ENCODE measurements around the gene DOCK3.

The DOCK3 gene

DNA sequence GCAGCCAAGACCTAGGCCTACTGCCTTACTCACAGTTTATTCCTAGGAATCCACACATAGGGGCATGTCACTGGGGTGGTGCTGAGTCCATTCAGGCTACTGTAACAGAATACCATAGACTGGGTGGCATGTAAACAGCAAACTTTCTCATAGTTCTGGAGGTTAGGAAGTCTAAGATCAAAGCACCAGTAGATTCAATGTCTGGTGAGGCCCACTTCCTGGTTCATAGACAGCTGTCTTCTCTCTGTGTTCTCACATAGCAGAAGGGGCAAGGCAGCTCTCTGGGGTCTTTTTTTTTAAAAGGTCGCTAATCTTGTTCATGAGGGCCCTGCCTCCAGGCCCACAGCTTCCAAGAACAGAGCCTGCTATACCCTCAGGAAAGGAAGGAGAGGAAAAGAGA is 596.4 kb downstream of the DOCK3 start:
- Histone ChIP-seq H4K20me1 (ENCODE audit: control insufficient read depth, insufficient read depth, low read depth, low read length) (no peaks in the 10 kb centered on the region), H3K27ac (ENCODE audit: low read depth, low read length) (no peak overlapping the region), H3K4me1 (ENCODE audit: control insufficient read depth, low read length) (no peaks in the 10 kb centered on the region)

DNA sequence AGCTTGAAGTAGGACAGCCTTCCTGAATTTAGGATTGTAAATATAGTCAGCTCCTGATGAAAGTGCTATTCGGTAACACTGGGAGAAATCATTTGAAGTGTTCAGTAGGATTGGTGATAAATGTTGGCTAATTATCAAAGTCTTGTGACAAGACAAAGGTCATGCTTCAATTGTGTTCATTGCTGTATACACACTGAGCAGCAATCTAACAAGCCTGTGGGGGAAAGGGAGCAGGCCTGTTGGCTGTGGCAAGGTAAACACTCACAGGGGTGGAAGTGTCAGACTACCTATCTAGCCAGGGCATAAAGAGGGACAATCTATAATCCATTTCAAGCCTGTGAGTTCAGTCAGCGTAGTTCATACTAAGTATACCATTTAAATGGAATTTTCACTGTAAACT is 599.3 kb downstream of the DOCK3 start:
- Histone ChIP-seq H3K4me2 (ENCODE audit: low read length) (no peak overlapping the region), H3K27me3 (ENCODE audit: control insufficient read depth, low read length) (peaks cover 10% of the 10 kb centered on the region), H4K20me1 (ENCODE audit: control insufficient read depth, insufficient read depth, low read depth, low read length) (no peaks in the 10 kb centered on the region), H3K4me3 (ENCODE audit: low read length) (no peak overlapping the region), H3K9me2 (replicated peaks; ENCODE audit: control insufficient read depth, low read length) (no peaks in the 10 kb centered on the region), H3K27ac (ENCODE audit: low read depth, low read length) (no peak overlapping the region), H3F3A (ENCODE audit: control insufficient read depth, insufficient read depth) (no peaks in the 10 kb centered on the region), H3K79me2 (ENCODE audit: control insufficient read depth, low read length) (no peaks in the 10 kb centered on the region), H3K36me3 (ENCODE audit: control insufficient read depth, low read length) (no peaks in the 10 kb centered on the region), H3K4me1 (ENCODE audit: control insufficient read depth, low read length) (no peaks in the 10 kb centered on the region), H3K9me3 (ENCODE audit: control insufficient read depth, insufficient read depth, low read length) (no peaks in the 10 kb centered on the region)
- TF ChIP-seq, protein P1, sequence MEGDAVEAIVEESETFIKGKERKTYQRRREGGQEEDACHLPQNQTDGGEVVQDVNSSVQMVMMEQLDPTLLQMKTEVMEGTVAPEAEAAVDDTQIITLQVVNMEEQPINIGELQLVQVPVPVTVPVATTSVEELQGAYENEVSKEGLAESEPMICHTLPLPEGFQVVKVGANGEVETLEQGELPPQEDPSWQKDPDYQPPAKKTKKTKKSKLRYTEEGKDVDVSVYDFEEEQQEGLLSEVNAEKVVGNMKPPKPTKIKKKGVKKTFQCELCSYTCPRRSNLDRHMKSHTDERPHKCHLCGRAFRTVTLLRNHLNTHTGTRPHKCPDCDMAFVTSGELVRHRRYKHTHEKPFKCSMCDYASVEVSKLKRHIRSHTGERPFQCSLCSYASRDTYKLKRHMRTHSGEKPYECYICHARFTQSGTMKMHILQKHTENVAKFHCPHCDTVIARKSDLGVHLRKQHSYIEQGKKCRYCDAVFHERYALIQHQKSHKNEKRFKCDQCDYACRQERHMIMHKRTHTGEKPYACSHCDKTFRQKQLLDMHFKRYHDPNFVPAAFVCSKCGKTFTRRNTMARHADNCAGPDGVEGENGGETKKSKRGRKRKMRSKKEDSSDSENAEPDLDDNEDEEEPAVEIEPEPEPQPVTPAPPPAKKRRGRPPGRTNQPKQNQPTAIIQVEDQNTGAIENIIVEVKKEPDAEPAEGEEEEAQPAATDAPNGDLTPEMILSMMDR (IDR thresholded peaks at IDR 0.05; ENCODE audit: low read depth, low read length, poor library complexity, severe bottlenecking) = no peak
- no peak for TF ChIP-seq EZH2phosphoT487 (IDR thresholded peaks at IDR 0.05; ENCODE audit: borderline replicate concordance, low read length)

More for the DNA sequence above, 596.4 kb downstream of the DOCK3 start:
- H3K36me3 ChIP-seq (ENCODE audit: control insufficient read depth, low read length) = no peaks in the 10 kb centered on the region
- no peaks in the 10 kb centered on the region for H3F3A ChIP-seq (ENCODE audit: control insufficient read depth, insufficient read depth)
- TF ChIP-seq, protein P1 (IDR thresholded peaks at IDR 0.05; ENCODE audit: low read depth, low read length, poor library complexity, severe bottlenecking) = no peak
- TF ChIP-seq EZH2phosphoT487 (IDR thresholded peaks at IDR 0.05; ENCODE audit: borderline replicate concordance, low read length) = no peak
- H3K4me2 ChIP-seq (ENCODE audit: low read length) = no peak overlapping the region
- H3K9me3 ChIP-seq (ENCODE audit: control insufficient read depth, insufficient read depth, low read length) = no peaks in the 10 kb centered on the region
- no peaks in the 10 kb centered on the region for H3K79me2 ChIP-seq (ENCODE audit: control insufficient read depth, low read length)
- H3K9me2 ChIP-seq (replicated peaks; ENCODE audit: control insufficient read depth, low read length) = no peaks in the 10 kb centered on the region
- no peak overlapping the region for H3K4me3 ChIP-seq (ENCODE audit: low read length)
- peaks cover 10% of the 10 kb centered on the region for H3K27me3 ChIP-seq (ENCODE audit: control insufficient read depth, low read length)

DNA sequence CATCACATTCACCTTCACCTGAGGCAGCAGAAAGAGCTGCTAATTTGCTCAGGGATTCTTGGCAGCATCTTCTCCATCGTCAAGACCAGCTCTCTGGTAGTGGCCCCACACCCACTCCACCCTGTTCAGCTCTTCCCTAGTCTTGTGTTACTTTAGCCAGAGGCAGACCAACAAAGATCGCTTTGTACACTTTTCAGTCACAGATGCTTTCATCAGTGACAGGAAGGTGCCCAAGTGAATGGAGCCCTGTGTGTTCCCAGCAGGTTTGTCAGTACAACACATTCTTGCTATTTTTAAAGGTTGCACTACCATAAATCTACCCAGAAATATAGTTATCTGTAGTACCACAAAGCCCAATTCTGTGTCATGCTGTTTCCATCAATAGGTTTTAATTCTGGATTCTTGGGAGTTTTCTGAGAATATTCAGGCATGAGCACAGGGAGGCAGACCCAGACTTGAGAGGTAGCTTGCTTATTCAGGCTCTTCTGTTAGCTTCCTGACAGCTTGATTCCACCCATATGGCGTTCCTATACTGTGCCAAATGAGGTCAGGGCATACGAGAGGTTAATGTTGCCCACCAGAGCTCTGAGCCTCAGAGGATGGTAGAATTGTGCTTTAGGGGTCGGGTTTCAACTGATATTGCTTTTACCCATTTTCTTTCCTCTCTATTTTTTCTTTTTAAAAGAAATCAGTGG is 600.5 kb downstream of the DOCK3 start:
- TF ChIP-seq EZH2phosphoT487 (IDR thresholded peaks at IDR 0.05; ENCODE audit: borderline replicate concordance, low read length) = no peak
- TF ChIP-seq, protein P1 (IDR thresholded peaks at IDR 0.05; ENCODE audit: low read depth, low read length, poor library complexity, severe bottlenecking) = no peak
- no peaks in the 10 kb centered on the region for H3K79me2 ChIP-seq (ENCODE audit: control insufficient read depth, low read length)
- no peaks in the 10 kb centered on the region for H3K9me2 ChIP-seq (replicated peaks; ENCODE audit: control insufficient read depth, low read length)
- H3K27ac ChIP-seq (ENCODE audit: low read depth, low read length) = no peak overlapping the region
- H3K4me1 ChIP-seq (ENCODE audit: control insufficient read depth, low read length) = no peaks in the 10 kb centered on the region
- no peaks in the 10 kb centered on the region for H3K9me3 ChIP-seq (ENCODE audit: control insufficient read depth, insufficient read depth, low read length)
- no peaks in the 10 kb centered on the region for H4K20me1 ChIP-seq (ENCODE audit: control insufficient read depth, insufficient read depth, low read depth, low read length)
- peaks cover 10% of the 10 kb centered on the region; the same call in 1 of the 2 replicates for H3K27me3 ChIP-seq (ENCODE audit: control insufficient read depth, low read length)
- no peak overlapping the region for H3K4me2 ChIP-seq (ENCODE audit: low read length)
- H3K4me3 ChIP-seq (ENCODE audit: low read length) = no peak overlapping the region
- no peaks in the 10 kb centered on the region for H3K36me3 ChIP-seq (ENCODE audit: control insufficient read depth, low read length)
- H3F3A ChIP-seq (ENCODE audit: control insufficient read depth, insufficient read depth) = no peaks in the 10 kb centered on the region

All from DOHH2 (cell line).